Measurements from ENCODE around the gene DNAH8.

DNAH8 gene

GRCh38 chr6:38720295-38720694 lies 5.2 kb downstream of the DNAH8 start:
- Histone ChIP-seq H3K27me3 (ENCODE audit: control insufficient read depth in 1 of 2, insufficient read depth in 2 of 2, low read length in 2 of 2) (peaks cover 10 to 17% of the 10 kb centered on the region in 2 donors), H3K36me3 (ENCODE audit: control insufficient read depth in 1 of 2, insufficient read depth in 2 of 2, low read length in 2 of 2) (no peaks in the 10 kb centered on the region), H3K4me1 (ENCODE audit: control insufficient read depth in 1 of 2, insufficient read depth in 2 of 2, low read length in 2 of 2) (no peaks in the 10 kb centered on the region), H3K4me3 (ENCODE audit: low read depth in 1 of 2, low read length in 2 of 2) (no peak overlapping the region), H3K9ac (ENCODE audit: low read depth in 1 of 2, low read length in 2 of 2) (no peak overlapping the region), H3K9me3 (ENCODE audit: control insufficient read depth in 1 of 2, low read length in 2 of 2) (no peaks in the 10 kb centered on the region), H3K27ac (ENCODE audit: low read depth, low read length) (no peak overlapping the region)

DNA sequence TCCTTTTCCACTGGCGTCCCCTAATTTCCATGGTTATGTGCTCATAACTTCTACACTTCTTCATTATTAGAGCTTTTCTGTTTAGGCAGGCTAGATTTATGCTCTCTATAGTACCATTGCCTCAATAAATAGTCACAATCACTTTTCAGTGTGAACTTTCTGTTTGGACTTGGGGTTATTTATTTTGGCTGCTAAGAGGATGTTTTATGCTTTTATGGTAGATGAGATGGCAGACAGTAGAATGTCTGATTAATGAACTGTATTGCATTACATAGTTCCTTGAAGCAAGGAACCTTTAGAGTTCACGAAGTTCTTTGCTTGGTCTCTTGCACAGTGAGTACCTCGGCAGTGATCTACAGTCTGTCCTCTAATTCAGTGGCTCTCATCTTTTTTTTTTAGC lies 6.9 kb downstream of the DNAH8 start:
- H3K4me3 ChIP-seq (ENCODE audit: low read depth in 1 of 2, low read length in 2 of 2), result no peak overlapping the region
- H3K4me1 ChIP-seq (ENCODE audit: control insufficient read depth in 1 of 2, insufficient read depth in 2 of 2, low read length in 2 of 2), result no peaks in the 10 kb centered on the region
- H3K36me3 ChIP-seq (ENCODE audit: control insufficient read depth in 1 of 2, insufficient read depth in 2 of 2, low read length in 2 of 2), result no peaks in the 10 kb centered on the region
- peaks cover under 1 to 4% of the 10 kb centered on the region in 2 donors for H3K27me3 ChIP-seq (ENCODE audit: control insufficient read depth in 1 of 2, insufficient read depth in 2 of 2, low read length in 2 of 2)
- no peak overlapping the region for H3K27ac ChIP-seq (ENCODE audit: low read depth, low read length)
- H3K9me3 ChIP-seq (ENCODE audit: control insufficient read depth in 1 of 2, low read length in 2 of 2), result no peaks in the 10 kb centered on the region
- no peak overlapping the region for H3K9ac ChIP-seq (ENCODE audit: low read depth in 1 of 2, low read length in 2 of 2)

DNA sequence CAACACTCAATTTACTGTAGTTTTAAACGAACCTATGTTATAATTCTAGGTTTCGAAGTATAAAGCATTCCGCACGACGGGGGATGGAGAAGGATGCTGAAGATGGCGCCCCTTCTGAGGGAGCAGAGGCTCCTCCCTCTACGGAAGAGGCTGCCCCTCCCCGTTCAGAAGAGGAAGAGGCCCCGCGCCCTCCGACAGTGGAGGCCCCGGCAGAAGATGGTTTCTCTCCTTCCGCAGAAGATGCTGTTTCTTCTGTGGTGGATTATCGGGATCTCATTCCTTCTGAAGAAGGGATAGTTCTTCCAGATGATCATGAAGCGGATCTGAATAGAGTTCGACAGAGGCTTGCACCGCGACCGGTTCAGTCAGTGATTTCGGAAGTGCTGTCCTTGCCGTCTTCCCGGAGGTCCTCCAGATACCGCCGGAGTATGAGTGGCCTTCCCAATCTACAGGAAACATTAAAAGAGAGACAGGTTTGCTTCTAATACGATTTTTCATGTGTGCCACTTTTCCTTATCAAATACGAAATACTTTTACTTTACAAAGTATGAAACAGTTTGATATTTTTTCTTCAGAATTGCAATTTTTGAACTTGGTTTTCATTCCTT lies 7.7 kb downstream of the DNAH8 start:
- peaks cover 0 to 3% of the 10 kb centered on the region in 2 donors for H3K27me3 ChIP-seq (ENCODE audit: control insufficient read depth in 1 of 2, insufficient read depth in 2 of 2, low read length in 2 of 2)
- H3K27ac ChIP-seq (ENCODE audit: low read depth, low read length), result no peak overlapping the region
- no peaks in the 10 kb centered on the region for H3K9me3 ChIP-seq (ENCODE audit: control insufficient read depth in 1 of 2, low read length in 2 of 2)
- no peaks in the 10 kb centered on the region for H3K4me1 ChIP-seq (ENCODE audit: control insufficient read depth in 1 of 2, insufficient read depth in 2 of 2, low read length in 2 of 2)
- no peak overlapping the region for H3K4me3 ChIP-seq (ENCODE audit: low read depth in 1 of 2, low read length in 2 of 2)
- no peaks in the 10 kb centered on the region for H3K36me3 ChIP-seq (ENCODE audit: control insufficient read depth in 1 of 2, insufficient read depth in 2 of 2, low read length in 2 of 2)
- H3K9ac ChIP-seq (ENCODE audit: low read depth in 1 of 2, low read length in 2 of 2), result no peak overlapping the region

DNA sequence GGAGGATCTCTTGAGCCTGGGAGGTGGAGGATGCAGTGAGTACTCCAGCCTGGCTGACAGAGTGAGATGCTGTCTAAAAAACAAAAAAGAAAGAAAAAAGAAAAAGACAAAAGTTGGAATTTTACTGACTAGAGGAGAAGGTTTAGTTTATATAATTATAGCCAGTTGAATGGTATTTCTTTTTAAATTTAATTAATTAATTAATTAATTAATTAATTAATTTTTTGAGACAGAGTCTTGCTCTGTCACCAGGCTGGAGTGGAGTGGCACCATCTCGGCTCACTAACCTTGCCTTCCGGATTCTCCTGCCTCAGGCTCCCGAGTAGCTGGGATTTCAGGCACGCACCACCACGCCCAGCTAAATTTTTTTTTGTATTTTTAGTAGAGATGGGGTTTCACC lies 8.7 kb downstream of the DNAH8 start:
- H3K27ac ChIP-seq (ENCODE audit: low read depth, low read length), result no peak overlapping the region
- H3K27me3 ChIP-seq (ENCODE audit: control insufficient read depth in 1 of 2, insufficient read depth in 2 of 2, low read length in 2 of 2), result peaks cover 0 to 2% of the 10 kb centered on the region in 2 donors
- H3K36me3 ChIP-seq (ENCODE audit: control insufficient read depth in 1 of 2, insufficient read depth in 2 of 2, low read length in 2 of 2), result no peaks in the 10 kb centered on the region
- no peaks in the 10 kb centered on the region for H3K4me1 ChIP-seq (ENCODE audit: control insufficient read depth in 1 of 2, insufficient read depth in 2 of 2, low read length in 2 of 2)
- H3K9me3 ChIP-seq (ENCODE audit: control insufficient read depth in 1 of 2, low read length in 2 of 2), result no peaks in the 10 kb centered on the region
- no peak overlapping the region for H3K9ac ChIP-seq (ENCODE audit: low read depth in 1 of 2, low read length in 2 of 2)
- H3K4me3 ChIP-seq (ENCODE audit: low read depth in 1 of 2, low read length in 2 of 2), result no peak overlapping the region

DNA sequence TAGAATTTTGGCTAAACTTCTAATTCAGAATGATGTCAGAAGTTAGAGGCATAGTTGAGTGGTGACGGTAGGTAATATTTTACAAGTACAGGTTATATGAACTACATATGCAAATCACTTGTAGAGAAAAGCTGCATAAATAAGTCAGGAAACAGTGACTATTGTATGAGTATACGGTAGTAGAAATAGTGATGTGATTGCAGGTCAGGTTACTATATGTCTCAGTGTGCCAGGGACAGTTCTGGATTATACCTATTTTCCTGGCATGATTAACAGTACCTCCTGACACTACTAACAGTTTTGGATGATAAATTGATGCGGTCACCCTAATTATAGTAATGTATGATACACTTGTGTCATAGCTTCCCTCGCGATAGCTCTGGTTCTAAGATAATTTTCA lies 9.2 kb downstream of the DNAH8 start:
- no peaks in the 10 kb centered on the region for H3K27me3 ChIP-seq (ENCODE audit: control insufficient read depth in 1 of 2, insufficient read depth in 2 of 2, low read length in 2 of 2)
- H3K9me3 ChIP-seq (ENCODE audit: control insufficient read depth in 1 of 2, low read length in 2 of 2), result no peaks in the 10 kb centered on the region
- H3K9ac ChIP-seq (ENCODE audit: low read depth in 1 of 2, low read length in 2 of 2), result no peak overlapping the region
- H3K27ac ChIP-seq (ENCODE audit: low read depth, low read length), result no peak overlapping the region
- H3K4me1 ChIP-seq (ENCODE audit: control insufficient read depth in 1 of 2, insufficient read depth in 2 of 2, low read length in 2 of 2), result no peaks in the 10 kb centered on the region
- no peaks in the 10 kb centered on the region for H3K36me3 ChIP-seq (ENCODE audit: control insufficient read depth in 1 of 2, insufficient read depth in 2 of 2, low read length in 2 of 2)
- no peak overlapping the region for H3K4me3 ChIP-seq (ENCODE audit: low read depth in 1 of 2, low read length in 2 of 2)

- Histone ChIP-seq H3K4me3 (ENCODE audit: low read depth in 1 of 2, low read length in 2 of 2) (no peak overlapping the region), H3K9ac (ENCODE audit: low read depth in 1 of 2, low read length in 2 of 2) (no peak overlapping the region), H3K4me1 (ENCODE audit: control insufficient read depth in 1 of 2, insufficient read depth in 2 of 2, low read length in 2 of 2) (no peaks in the 10 kb centered on the region), H3K9me3 (ENCODE audit: control insufficient read depth in 1 of 2, low read length in 2 of 2) (no peaks in the 10 kb centered on the region), H3K36me3 (ENCODE audit: control insufficient read depth in 1 of 2, insufficient read depth in 2 of 2, low read length in 2 of 2) (no peaks in the 10 kb centered on the region), H3K27me3 (ENCODE audit: control insufficient read depth in 1 of 2, insufficient read depth in 2 of 2, low read length in 2 of 2) (no peaks in the 10 kb centered on the region), H3K27ac (ENCODE audit: low read depth, low read length) (no peak overlapping the region)
Observed at GRCh38 chr6:38725414-38726183, 10.5 kb downstream of the DNAH8 start.

DNA sequence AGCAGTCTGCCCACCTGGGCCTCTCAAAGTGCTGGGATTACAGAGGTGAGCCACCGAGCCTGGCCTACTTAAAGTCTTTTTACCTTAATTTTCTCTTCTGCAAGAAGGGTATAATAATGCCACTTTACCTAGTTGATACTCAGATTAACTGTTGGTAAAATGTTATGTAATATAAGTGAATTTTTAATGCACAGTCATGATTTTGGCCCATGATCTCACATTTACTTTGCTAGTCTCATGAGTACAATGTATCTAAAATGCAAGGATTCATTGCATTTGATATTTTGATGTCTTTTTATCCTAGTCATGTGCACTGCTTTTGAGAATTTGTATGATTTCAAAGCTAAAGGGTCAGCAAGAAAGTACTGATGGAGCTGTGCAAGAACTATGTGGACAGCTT lies 13.1 kb downstream of the DNAH8 start:
- no peaks in the 10 kb centered on the region for H3K27me3 ChIP-seq (ENCODE audit: control insufficient read depth in 1 of 2, insufficient read depth in 2 of 2, low read length in 2 of 2)
- H3K4me3 ChIP-seq (ENCODE audit: low read depth in 1 of 2, low read length in 2 of 2), result no peak overlapping the region
- H3K9me3 ChIP-seq (ENCODE audit: control insufficient read depth in 1 of 2, low read length in 2 of 2), result no peaks in the 10 kb centered on the region
- no peak overlapping the region for H3K9ac ChIP-seq (ENCODE audit: low read depth in 1 of 2, low read length in 2 of 2)
- H3K4me1 ChIP-seq (ENCODE audit: control insufficient read depth in 1 of 2, insufficient read depth in 2 of 2, low read length in 2 of 2), result no peaks in the 10 kb centered on the region
- no peaks in the 10 kb centered on the region for H3K36me3 ChIP-seq (ENCODE audit: control insufficient read depth in 1 of 2, insufficient read depth in 2 of 2, low read length in 2 of 2)
- H3K27ac ChIP-seq (ENCODE audit: low read depth, low read length), result no peak overlapping the region

GRCh38 chr6:38730140-38730862 lies 15.2 kb downstream of the DNAH8 start:
- H3K9ac ChIP-seq (ENCODE audit: low read depth in 1 of 2, low read length in 2 of 2), result no peak overlapping the region

DNA sequence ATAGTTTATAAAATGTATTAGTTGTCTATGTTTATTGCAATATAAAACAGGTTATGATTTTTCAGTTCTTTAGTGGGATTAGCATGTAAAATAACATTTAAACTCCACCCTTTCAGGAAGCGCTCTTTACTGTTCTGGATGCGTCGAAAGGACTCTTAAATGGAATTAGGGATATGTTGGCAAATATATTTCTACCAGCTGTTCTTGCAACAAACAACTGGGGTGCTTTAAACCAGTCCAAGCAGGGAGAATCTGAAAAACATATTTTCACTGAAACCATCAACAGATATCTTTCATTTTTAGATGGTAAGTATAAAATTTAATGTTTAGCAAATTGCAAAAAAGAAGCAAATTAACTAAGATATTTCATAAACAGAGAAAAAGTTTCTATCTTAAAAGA lies 21.8 kb downstream of the DNAH8 start:
- Histone ChIP-seq H3K4me3 (ENCODE audit: low read depth in 1 of 2, low read length in 2 of 2) (no peak overlapping the region), H3K9me3 (ENCODE audit: control insufficient read depth in 1 of 2, low read length in 2 of 2) (no peaks in the 10 kb centered on the region), H3K27ac (ENCODE audit: low read depth, low read length) (no peak overlapping the region), H3K4me1 (ENCODE audit: control insufficient read depth in 1 of 2, insufficient read depth in 2 of 2, low read length in 2 of 2) (no peaks in the 10 kb centered on the region), H3K36me3 (ENCODE audit: control insufficient read depth in 1 of 2, insufficient read depth in 2 of 2, low read length in 2 of 2) (no peaks in the 10 kb centered on the region), H3K9ac (ENCODE audit: low read depth in 1 of 2, low read length in 2 of 2) (no peak overlapping the region), H3K27me3 (ENCODE audit: control insufficient read depth in 1 of 2, insufficient read depth in 2 of 2, low read length in 2 of 2) (peaks cover 0 to 2% of the 10 kb centered on the region in 2 donors)

More at GRCh38 chr6:38730140-38730862, 15.2 kb downstream of the DNAH8 start:
- H3K36me3 ChIP-seq (ENCODE audit: control insufficient read depth in 1 of 2, insufficient read depth in 2 of 2, low read length in 2 of 2), result no peaks in the 10 kb centered on the region
- H3K27ac ChIP-seq (ENCODE audit: low read depth, low read length), result no peak overlapping the region
- no peaks in the 10 kb centered on the region for H3K4me1 ChIP-seq (ENCODE audit: control insufficient read depth in 1 of 2, insufficient read depth in 2 of 2, low read length in 2 of 2)
- no peak overlapping the region for H3K4me3 ChIP-seq (ENCODE audit: low read depth in 1 of 2, low read length in 2 of 2)
- H3K27me3 ChIP-seq (ENCODE audit: control insufficient read depth in 1 of 2, insufficient read depth in 2 of 2, low read length in 2 of 2), result no peaks in the 10 kb centered on the region
- no peaks in the 10 kb centered on the region for H3K9me3 ChIP-seq (ENCODE audit: control insufficient read depth in 1 of 2, low read length in 2 of 2)

DNA sequence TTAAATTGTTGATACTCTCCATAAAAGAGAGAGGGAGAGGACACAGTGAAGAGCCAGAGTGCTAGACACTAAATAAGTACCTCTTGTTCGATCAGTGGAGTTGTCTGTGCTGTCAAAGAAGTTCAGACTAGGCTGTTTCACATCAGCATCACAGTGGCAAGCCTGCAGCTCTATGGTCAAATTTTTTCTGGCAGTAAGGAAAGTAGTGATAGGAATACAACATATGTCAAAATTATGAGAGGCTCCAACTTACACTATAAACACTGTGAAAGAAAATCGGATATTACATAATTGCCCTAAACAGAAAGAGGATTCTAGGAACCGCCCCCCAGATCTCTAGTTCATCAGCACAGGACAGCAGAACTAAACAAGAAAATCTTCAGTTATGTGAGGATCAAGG lies 23.1 kb downstream of the DNAH8 start:
- Histone ChIP-seq H3K36me3 (ENCODE audit: control insufficient read depth in 1 of 2, insufficient read depth in 2 of 2, low read length in 2 of 2) (no peaks in the 10 kb centered on the region), H3K9ac (ENCODE audit: low read depth in 1 of 2, low read length in 2 of 2) (no peak overlapping the region), H3K4me3 (ENCODE audit: low read depth in 1 of 2, low read length in 2 of 2) (no peak overlapping the region), H3K27me3 (ENCODE audit: control insufficient read depth in 1 of 2, insufficient read depth in 2 of 2, low read length in 2 of 2) (peaks cover 0 to 2% of the 10 kb centered on the region in 2 donors), H3K9me3 (ENCODE audit: control insufficient read depth in 1 of 2, low read length in 2 of 2) (no peaks in the 10 kb centered on the region), H3K27ac (ENCODE audit: low read depth, low read length) (no peak overlapping the region), H3K4me1 (ENCODE audit: control insufficient read depth in 1 of 2, insufficient read depth in 2 of 2, low read length in 2 of 2) (no peaks in the 10 kb centered on the region)

All from duodenal mucosa (tissue), 2 donors.